ENCODE results near the gene KLF15.

KLF15 gene

DNA sequence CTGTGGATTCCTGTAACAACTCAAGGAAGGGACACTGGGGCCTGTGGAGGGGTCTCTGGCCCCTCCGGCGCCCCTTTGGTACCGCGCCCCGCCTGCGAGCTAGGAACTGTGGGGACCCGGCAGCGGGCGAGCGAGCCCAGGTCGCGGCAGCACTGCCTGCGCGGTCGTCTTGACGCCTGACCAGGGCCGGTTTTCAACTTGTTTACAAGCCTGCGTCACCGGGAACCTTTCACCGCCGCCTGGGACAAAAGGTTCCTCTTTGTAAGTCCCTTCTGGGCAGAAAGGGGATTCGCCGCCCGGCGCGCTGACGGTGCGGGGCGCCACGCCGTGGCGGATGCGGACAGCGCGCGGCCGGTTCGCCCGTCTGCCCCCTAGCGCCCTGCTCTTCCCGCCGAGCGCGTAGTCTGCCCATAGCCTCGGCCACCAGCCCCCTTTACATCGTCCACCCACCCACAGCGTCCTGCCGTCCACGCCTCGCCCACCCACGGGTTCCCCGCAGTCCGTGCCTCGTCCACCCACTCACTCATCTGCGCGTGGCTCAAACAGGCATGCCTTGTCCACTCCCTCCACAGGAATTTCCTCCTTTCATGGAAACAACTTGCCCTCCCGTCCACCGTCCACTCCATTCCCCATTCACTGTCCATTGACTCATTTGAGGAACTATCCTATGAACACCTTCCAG lies 32.0 kb upstream of the KLF15 start:
- peak; percentile 36 to 53 for ATAC-seq

DNA sequence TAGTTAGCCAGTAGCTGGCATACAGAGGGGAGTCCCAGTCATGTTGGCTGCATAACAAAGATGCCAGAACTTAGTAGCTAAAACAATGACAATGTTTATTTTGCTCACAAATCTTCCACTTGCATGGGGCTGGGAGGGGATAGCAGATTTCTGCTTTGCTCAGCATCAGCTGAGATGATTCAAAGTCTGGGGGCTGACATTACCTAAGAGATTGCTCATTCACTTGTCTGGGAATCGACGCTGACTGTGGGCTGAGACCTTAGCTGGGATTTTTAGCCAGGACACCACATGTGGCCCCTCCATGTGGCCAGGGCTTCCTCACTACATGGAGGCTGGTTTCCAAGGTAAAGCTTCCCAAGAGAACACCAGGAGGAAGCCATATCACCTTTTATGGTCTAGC lies 24.8 kb upstream of the KLF15 start:
- no peak for ATAC-seq

DNA sequence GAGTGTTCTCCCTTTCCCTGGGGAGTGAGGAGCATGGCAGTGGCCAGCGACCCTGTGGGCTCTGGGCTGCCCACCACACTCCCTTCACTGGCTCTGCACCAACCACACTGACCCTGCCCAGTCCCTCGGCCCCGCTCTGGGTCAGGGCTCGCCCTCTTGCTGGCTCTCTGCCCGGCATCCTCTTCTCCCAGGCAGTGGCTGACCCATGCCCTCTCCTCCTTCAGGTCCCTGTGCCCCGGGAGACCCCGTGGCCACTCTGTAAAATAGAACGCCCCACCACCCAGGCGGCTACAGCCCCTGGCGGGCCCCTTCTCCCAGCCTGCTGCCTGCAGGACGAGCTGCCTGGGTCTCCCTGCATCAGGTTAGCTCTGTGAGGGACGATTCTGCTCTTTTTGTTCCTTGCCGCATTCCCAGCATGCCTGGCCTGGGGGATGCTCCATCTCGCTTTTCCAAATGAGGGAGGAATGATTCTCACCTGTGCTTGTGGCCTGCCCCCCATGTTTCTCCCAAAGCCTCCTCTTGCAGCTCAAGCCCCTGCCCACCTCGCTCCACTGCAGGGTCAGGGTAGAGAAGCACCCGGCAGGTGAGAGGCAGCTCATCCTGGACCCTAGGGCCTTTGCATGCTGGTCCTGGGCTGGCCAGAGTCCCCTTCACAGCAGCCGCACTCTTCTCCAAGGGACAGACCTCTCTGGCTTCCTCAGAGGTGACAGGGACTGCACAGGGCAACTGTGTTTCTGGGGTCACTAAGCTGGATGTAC lies 23.0 kb upstream of the KLF15 start:
- ATAC-seq, result no peak

- peak in 1 of 2 donors; percentile 17 for ATAC-seq
Measured at GRCh38 chr3:126378341-126378751, 21.1 kb upstream of the KLF15 start.

- ATAC-seq, result no peak
Measured at GRCh38 chr3:126377211-126377610, 20.0 kb upstream of the KLF15 start.

GRCh38 chr3:126376444-126376843 lies 19.2 kb upstream of the KLF15 start:
- no peak for ATAC-seq

DNA sequence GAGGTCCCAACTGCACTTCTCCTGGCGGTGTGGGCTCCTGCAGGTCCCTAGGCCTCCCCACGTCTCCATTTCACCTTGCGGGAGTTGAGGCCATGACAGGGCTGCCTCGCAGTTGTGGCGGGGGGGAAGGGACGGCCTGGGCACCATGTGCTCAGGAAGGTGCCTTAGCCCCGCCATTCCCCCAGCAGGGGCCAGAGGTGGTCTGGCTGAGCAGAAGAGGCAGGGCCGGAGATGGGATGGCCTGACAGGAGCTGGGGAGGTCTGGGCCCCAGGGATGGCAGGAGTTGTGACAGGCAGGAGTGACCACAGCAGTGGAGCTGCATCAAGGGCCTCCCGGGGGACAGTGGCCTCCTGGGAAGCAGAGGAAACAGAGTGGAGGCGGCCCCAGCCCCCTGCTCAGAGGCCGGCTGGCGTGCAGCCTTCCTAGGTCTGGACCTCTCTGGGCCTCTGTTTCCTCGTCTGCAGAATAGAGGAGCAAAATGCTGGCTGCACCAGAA lies 18.7 kb upstream of the KLF15 start:
- no peak for ATAC-seq

- no peak for ATAC-seq
Measured at GRCh38 chr3:126373682-126374601, 16.7 kb upstream of the KLF15 start.

DNA sequence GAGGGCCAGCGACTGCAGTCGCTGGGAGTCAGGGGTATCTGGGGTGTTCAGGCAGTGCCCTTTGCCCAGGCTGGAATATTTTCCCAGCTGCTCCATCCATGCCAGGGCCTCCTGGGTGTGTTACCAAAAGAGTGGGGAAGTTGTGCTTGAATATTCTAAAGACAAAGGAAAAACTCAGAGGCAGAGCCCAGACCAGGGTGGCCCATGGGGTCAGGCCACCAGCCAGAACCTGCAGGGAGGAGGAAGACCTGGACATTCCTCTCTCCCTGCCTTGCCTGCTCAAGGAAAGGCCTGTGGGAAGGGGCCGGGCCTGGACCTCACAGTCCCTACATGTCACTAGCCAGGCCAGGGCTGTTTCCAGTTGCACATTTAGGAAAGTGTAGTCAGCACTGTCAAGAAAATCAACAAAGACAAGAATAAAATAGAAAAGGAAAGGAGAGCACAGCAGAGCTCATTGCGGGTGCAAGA lies 16.0 kb upstream of the KLF15 start:
- ATAC-seq, result no peak

- no peak for ATAC-seq
Measured at GRCh38 chr3:126372413-126373145, 15.4 kb upstream of the KLF15 start.

DNA sequence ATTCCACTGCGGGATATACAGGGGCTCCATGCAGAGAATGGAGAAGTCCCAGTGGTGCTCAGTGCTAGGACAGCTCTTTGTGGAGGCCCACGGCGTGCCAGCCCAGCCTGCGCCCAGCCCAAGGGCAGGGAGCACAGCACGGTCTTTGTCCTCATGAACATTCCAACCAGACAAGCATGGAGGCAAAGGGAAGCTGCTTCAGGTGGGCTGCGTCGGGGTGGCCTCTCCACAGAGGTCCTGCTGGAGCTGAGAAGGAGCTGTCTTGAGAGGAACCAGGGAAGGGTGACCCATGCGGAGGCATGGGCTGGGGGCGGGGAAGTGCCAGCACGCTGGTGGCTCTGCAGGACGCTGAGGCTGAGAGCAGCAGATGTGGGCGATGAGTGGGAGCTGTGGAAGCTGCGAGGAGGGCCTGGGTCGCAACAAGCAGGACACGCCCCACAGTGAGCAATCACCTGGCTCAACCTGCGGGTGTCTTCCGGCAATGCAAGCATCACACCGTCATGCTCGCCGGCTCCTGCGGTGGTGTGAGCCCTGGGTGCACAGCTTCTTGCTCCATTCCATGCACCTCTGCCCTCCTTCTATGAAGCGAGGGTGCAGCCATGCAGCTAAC lies 14.0 kb upstream of the KLF15 start:
- no peak for ATAC-seq

GRCh38 chr3:126370606-126371005 lies 13.4 kb upstream of the KLF15 start:
- ATAC-seq, result no peak

DNA sequence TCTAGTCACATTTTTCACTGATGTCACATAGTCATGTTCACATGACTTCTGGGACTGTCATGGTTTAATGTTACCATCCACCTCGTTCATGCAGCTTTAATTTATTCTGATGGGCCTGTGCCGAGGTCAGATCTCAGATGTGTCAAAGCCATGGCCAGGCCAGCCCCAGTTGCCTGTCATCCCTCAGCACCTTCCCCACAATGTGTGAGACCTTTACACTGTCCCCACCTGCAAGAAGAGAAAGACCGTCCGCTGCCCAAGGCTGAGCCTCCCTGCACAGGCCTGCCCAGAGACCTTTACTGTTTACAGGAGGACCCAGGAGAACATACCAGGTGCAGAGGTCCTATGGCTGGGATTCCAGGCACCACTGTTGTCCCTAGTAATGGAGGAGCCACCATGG lies 12.8 kb upstream of the KLF15 start:
- no peak for ATAC-seq

DNA sequence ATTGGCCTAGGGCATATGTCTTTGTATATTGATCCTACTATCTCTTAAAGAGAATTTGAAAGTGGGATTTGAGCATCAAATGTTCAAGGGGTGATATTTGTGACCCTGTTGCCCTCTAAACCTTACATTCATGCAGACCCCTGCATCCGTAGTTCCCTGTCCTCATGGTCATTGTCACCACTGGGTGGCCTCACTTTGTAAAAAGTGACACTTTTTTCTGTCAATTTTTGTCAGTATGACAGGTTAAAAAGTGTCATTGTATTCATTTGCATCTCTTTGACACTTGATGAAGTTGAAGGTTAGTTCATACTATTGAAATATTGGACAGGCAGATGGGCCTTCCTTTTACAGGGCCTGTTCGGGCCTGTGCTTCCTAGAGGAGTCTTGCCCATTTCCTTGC lies 12.3 kb upstream of the KLF15 start:
- no peak for ATAC-seq

GRCh38 chr3:126367316-126367805 lies 10.2 kb upstream of the KLF15 start:
- no peak for ATAC-seq

- no peak for ATAC-seq
Measured at GRCh38 chr3:126365351-126366277, 8.4 kb upstream of the KLF15 start.

- ATAC-seq, result no peak
Measured at GRCh38 chr3:126364731-126365301, 7.6 kb upstream of the KLF15 start.

- ATAC-seq, result no peak
Measured at GRCh38 chr3:126364130-126364695, 7.0 kb upstream of the KLF15 start.

DNA sequence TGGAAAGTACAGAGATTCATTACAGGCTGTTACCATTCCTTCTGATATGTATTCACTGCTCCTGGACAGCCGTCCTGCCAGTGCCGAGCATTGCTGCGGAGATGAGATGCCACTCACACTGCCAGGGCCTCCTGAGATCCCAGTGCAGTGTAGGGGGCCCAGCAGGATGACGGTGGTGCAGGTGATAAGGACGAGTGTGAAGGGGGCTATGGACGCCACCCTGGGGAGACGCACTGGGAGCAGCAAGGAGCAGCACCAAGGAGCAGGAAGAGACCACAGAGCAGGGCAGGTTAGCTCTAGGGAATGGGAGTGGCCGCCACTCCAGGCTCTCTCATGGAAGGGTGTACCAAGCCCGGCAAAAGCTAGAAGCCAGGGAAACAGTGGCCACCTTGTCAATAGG lies 4.0 kb upstream of the KLF15 start:
- no peak for ATAC-seq

GRCh38 chr3:126360714-126361060 lies 3.5 kb upstream of the KLF15 start:
- no peak for ATAC-seq
